GM21447 (cell line): ENCODE results near the gene BBOX1.
"Not testable (repeated sequence)": the region's sequence is repeated elsewhere in the genome, so short reads cannot be mapped to it uniquely, and the experiment has no call there.

Experiments
- ATAC-seq: cut with Tn5 transposase; IDR thresholded peaks from one replicate; pipeline ENCODE4 v1.9.1; 2021; ENCODE audit not compliant: unreplicated experiment

The BBOX1 gene

DNA sequence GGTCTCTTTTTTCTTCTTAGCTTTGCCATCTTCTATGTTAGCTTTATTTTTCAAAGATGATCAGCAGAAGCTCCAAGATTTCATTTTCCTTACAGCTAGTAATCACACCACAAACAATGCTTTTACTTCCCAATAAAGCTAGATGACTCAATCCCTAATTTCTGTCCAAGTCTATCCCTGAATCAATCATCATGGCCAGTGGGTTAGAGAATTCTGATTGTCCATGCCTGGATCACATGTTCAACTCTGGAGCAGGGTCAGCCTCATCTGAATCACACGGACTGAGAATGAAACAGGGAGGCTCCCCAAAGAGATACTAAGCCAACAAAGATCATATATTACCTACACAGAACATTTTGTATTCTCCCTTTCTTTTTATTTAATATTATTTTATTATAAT is 79.6 kb downstream of the BBOX1 start:
- ATAC-seq: no peak

DNA sequence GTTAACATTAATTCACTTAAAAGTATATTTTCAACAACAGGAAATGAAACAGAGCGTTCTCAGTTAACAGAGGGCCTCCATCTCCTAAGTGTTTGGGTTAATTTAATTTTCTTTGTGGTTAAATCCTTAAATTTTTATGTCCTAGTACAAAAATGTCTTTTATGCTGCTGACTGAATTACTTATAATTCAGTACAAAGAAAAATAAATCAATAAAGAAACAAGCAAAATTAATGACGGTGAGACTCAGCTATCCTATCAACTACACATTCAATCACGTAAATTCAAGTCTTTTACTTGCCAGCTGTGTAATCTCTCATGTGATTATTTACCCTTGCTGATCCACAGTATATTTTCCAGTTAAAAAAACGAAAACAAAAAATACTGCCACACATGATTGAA is 81.4 kb downstream of the BBOX1 start:
- ATAC-seq: no peak

DNA sequence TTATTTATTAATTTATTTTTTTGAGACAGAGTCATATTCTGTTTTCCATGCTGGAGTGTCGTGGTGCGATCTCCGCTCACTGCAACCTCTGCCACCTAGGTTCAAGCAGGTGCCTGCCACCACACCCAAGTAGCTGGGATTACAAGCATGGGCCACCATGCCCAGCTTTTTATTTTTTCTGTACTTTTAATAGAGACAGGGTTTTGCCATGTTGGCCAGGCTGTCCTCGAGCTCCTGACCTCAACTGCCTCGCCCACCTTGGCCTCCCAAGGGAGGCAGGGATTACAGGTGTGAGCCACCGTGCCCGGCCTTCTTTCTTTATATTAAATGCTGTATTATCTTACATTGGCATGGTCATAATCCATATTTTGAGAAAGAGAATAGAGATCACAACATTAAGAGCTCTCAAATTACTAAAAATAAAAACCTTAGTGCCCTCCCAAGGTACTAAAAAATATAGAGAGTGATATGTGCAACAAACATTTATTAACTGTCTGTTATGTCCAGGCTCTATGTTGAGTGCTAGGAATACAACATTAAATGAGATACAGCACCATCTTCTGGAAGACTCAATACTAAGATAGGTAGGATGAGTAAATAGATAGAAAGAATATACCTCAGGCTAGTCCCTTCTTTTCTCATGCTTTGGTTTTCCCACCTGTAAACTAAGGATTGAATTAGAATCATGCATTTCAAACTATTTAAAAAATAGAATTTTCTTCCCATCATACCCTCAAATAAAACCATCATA is 84.1 kb downstream of the BBOX1 start:
- no peak for ATAC-seq

DNA sequence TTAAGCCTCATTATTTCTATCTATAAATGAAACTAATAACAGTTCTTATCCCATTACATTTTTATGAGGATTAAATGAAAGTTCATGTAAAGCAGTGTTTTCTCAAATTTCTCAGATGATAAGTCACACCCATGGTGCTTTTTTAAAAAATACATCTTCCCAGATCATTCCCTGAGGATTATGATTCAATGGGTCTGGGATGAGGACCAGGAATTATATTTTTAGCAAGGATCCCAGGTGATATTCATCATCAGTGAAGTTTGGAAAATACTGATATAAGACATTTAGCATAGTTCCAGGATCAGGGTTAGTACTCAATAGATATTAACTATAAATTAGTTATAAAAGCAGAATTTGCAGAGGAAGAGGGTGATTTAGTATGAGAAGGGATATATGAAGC is 89.1 kb downstream of the BBOX1 start:
- no peak for ATAC-seq

DNA sequence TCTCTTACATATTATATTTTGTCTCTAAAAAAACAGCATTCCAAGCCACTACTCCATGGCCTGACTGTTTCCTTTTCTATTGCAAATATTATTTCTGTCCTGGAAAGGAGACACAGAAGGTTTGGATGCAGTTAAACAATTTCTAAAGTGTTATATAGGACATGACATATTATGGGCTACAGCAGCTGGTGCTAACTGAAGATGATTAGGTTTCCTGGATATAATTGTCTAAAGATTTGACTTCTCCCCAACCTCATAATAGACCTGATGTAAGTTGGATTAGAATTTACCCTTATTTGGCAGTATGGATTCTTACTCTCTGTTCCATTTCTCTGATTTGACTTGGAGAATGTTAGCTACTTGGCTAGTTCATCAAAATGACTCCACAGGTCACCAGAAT is 90.2 kb downstream of the BBOX1 start:
- no peak for ATAC-seq

DNA sequence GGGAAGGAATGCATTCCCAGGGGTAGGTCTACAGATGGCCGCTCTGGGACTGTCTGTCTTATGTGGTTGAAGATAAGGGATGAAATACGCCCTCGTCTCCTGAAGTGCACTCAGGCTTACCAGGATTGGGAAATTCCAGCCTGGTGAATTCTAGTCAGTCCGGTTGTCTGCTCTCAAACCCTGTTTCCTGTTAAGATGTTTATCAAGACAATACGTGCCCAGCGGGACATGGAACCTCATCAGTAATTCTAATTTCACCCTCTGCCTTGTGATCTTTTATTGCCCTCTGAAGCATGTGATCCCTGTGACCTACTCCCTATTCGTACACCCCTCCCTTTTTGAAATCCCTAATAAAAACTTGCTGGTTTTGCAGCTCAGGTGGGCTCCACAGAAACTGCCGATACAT is 95.3 kb downstream of the BBOX1 start:
- not testable (repeated sequence) for ATAC-seq

DNA sequence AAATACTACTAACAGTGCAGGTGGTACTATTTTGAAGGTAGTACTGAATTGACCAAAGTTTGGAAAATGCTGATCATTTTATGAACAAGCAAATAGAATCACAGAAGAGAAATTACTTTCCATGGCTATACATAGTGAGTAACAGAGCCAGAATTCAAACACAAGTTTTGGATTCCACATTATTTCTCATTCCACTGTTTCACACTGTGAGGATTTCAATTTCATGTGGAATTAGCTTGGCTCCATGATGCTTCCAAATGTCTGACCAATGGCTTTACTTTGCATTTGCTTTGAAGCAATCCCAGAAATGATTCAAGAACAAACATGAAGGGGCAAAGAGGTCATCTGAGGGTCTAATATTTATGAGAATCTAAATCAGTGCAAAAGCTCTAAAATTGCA is 98.1 kb downstream of the BBOX1 start:
- ATAC-seq: no peak

DNA sequence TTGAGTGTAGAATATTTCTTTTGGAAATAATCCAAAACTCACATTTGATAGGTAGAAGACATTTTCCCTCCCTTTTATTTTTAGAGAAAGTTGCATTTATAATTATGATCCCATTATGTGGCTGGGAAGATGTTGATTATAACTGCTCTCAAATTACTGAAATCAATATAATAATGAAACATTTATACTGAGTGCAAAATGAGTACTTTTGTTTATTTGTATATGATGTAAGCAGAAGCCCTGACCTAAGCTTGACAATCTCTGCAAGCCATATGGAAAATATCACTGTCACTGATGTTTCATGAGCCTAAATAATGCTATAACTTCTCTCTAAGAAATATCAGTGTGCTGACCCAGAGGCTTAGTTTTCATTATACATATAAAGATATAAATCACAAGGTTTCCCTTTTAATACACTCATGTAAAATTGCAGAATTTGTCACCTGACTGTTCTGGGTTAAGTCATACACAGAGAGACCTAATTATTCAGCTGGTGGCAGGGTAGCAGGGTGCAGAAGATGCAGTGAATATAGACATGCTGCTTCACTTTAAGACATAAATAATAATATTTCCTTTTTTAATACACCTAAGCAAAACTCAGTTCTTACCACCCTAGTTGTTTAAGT is 99.2 kb downstream of the BBOX1 start:
- no peak for ATAC-seq

DNA sequence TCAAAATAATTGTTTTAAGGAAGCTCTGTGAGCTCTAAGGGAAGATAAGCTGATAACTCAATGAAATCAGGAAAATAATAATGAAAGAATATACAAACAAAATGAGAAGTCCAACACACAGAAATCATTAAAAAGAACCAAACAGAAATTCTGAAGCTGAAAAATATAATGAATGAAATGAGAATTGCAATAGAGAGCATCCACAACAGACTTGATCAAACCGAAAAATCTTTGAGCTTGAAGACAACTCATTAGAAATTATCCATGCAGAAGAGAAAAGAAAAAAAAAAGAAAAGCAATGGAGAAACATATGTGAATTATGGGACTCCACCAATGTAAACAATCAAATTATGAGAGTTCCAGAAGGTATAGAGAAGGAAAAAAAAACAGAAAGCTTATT is 101.0 kb downstream of the BBOX1 start:
- no peak for ATAC-seq

DNA sequence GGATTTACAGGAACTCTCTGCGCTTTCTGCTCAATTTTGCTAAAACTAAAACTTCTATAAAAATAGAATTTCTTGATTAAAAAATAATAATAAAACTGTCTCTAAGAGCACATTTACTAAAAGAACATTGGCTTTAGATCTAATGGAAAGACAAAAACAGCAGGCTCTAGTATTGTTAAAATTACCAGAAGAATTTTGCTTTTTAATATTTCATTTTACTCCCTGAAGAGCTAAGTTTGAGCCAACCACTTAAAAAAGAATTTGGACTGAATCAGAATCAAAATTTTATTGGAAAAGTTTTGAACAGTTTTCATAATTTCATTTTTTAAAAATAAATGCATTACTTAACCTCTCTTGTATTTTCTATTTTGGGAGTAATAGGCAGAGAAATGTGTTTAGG is 107.3 kb downstream of the BBOX1 start:
- no peak for ATAC-seq

DNA sequence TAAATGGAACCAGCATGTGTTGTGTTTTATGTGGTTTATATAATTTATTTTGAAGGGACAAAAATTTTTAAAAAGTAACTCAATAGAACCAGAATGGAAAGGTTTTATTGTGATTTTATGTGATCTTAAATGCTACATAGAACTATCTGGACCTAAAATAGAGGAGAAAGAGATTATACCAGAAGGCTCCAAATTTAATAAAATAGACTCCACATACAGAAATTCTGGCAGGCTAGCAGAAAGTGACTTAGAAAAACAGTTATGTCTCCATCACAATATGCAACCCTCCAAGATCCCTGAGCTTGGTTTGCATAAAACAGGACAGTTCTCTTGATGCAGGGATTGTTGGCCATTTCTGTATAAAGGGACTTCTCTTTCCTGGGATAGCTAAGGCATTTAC is 107.9 kb downstream of the BBOX1 start:
- ATAC-seq: no peak

DNA sequence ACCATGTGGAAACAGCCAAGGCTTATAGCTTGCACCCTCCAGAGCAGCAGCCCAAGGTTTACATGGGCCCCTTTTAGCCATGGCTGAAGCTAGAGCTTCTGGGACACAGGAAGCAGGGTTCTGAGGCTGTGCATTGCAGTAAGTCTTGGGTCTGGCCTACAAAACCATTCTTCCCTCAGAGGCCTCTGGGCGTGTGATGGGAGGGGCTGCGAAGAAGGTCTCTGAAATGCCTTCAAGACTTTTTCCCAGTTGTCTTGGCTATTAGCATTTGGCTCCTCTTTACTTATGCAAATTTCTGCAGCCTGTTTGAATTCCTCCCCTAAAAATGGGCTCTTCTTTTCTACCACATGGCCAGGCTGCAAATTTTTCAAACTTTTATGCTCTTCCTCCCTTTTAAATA is 109.5 kb downstream of the BBOX1 start:
- no peak for ATAC-seq

DNA sequence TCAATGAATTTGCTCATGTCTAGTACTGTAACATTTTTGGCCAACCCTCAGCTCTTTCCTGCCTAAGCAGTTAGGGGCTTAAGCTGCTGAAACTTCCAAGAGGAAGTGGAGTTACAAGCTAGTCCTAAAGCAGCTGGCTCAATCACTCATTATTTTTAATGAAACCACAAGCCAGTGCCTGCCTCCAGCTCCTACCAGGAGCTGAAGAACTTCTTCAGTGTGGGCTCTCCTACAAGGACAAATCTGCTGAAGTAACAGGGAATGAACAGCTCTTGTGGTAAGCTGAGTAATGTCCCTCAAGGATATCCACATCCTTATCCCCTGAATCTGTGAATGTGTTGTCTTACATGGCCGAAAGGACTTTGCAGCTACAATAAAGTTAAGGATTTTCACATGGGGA is 112.5 kb downstream of the BBOX1 start:
- no peak for ATAC-seq

DNA sequence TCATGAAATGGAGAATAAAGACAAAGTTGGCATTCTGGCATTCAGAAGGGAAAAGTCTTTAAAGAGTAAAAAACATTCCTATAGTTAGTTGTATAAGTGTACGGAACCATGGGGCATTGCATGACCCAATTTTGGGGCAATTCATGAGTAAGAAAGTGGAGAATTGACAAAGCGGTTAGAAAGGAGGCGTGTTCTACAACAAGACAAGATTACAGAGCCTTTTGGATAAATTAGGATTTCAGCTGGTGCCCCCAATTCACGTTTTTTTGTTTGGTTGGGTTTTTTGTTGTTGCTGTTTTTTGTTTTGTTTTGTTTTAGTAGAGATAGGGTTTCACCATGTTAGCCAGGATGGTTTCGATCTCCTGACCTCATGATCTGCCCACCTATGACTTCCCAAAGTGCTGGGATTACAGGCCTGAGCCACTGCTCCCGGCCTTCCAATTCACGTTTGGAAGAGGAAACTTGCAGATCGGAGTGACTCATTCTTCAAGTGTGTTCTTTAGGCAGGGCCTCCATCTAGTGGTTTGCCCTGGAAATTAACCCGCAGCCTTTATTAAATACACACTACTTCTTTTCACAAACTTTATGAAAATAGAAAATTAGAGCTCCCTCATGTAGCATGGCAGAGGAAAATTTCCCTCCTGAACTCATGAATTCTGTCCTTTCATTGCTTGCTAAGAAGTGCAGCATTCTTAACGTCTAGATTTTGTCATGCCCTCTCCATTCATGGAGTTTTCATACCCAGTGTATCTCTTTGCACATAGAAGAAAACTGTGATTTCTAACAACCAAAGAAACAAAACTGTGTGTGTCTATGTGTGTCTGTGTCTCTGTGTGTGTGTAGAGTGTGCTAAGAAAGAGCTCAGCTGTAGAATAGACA is 118.1 kb downstream of the BBOX1 start:
- ATAC-seq: peak; percentile 63

DNA sequence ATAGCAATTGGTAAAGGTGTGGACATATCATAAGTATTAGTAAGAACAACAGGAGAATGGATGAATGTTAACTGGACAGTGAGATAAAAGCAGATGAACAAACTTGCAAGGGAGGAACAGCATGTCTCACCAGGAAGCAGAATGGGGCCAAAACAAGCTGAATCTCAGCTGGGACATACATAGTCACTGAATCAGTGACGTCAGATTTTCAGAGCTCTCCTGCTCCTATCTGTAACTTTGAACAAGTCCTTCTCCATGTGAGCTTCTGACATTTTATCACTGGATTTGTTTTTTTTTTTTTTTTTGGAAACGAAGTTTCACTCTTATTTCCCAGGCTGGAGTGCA is 118.7 kb downstream of the BBOX1 start:
- no peak for ATAC-seq

DNA sequence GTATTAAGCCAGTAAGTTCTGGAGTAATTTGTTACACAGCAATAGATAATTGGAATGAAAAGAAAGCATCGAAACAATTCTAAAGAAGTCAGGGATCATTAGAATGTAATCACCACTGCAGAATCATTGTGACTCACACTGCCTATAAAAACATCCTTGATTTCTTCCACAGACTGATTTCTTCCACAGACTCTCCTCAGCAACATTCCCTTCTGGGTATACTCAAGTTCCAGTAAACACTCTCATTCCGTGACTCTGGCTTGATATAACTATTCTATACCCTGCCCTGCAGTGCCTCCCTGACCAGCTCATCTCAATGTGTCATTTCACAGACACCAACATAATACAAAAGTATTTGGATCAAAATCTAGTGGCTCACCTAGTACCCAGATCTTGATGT is 120.5 kb downstream of the BBOX1 start:
- ATAC-seq: no peak

DNA sequence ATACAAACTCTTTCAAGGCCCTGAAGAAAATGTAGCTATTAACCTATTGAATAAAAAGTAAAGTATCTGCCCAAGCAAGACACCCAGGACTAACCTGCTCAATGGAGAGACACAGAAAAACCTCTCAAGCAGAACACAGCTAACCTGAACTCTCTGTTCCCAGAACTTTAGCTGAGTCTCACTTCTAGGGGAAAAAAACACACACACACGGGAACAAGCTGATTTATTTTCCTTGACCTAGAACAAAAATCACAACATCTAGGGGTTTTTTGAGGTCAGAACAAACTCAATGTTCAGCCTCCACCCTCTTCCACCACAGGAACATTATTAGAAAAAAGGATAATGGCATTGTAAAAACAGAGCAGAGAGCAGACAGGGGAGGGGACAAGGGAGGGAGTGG is 121.6 kb downstream of the BBOX1 start:
- ATAC-seq: no peak

DNA sequence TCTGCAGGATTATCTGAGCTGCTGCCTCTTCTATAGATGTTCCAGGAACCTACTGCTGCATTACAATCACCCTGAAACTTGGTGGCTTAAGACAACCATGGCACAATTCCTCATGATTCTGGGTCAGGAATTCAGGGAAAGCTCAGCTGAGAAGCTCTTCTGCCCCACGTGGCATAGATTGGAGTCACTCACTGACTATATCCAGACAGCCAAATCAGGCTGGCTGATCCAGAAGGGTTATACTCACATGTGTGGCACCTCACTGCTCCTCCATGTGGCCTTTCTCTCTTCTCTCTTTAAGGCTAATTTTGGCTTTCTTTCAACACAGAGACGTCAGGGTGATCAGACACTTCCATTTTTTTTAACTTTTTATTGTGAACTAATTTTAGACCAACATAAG is 125.5 kb downstream of the BBOX1 start:
- ATAC-seq: no peak

DNA sequence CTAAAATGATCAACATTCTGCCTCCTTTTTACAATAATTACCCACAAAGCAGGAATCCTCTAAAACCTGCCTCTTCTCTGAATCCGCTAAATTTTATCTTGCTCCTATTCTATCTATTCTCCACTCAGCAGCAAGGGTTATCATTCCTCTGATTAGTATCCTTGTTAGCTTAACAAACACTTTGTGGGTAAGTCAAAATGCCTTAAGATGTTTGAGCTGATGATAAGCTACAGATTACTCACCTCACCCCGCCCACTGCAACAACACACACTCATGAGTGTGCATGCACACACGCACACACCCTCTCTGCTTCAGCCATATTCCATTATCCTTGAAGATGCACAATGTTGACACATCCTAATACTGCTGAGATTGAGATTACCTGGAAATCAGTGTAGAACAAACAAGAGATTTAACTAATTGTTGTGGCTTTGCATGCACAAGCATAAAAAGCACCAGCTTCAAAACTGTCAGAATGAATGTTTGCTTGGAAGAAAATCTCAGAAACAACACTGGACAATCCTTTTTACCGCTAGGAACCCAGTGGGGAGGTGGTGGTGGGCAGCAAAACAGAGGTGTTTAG is 130.9 kb downstream of the BBOX1 start:
- ATAC-seq: no peak

DNA sequence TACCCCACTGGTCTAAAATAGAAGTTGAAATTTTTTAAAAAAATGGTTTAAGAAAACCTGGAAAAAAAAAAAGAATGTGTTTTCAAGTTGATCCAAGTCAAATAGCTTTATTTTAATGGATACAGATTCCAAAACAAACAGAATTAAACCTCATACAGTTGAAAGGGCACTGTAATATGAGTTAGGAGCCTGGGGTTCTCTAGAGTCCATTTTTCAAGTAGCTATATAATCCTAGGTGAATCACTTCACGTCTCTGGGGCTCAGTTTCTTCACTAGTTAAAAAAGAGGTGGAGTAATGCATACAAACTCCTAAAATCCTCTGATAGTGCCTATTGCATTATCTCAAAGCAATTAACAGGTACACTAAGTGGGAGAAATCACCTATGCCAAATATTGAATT is 132.9 kb downstream of the BBOX1 start:
- ATAC-seq: no peak

DNA sequence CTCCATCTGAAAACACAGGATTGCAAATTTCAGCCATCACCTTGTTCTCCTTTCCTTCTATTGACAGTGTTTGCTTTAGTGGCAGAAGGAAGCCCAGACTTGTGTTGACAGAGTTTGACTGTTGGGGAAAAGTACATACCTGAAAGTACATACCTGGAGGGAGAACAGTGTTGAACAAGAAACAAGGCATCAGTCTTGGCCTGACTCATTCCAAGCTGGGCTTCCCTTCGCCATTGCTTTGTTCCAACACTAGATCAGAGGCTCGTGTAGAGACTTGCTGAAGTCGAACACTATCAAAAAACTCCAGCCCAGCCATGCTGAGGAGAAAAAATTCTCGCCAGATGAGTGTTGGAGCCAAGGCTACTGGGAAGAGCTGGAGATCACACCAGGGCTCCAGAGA is 133.4 kb downstream of the BBOX1 start:
- no peak for ATAC-seq
